Central memory CD8-positive, alpha-beta T cell (primary cell): Measurements from ENCODE around the gene PCMT1.
A peak's percentile ranks its signal among the peaks of the same experiment; 100 is the strongest.
"Not testable (repeated sequence)": the region's sequence is repeated elsewhere in the genome, so short reads cannot be mapped to it uniquely, and the experiment has no call there.

Source experiments
- ATAC-seq: fragments of 150-1000 bp; cut with Tn5 transposase; replicated peaks from 2 replicates; pipeline ENCODE4 v1.10.0; 2022; ENCODE audit warnings: mild to moderate bottlenecking, moderate FRiP score, moderate number of reproducible peaks; ENCODE audit not compliant: poor library complexity, severe bottlenecking; ENCODE audit errors: extremely low read depth
- DNase-seq, 2 donors: peaks; one replicate each; pipeline ENCODE4 v3.0.0; 2021; ENCODE audit warnings: low spot score in 2 of 2
- H3K27ac Mint-ChIP-seq: one replicate; pipeline ENCODE4 v1.8.0; 2022; ENCODE audit warnings: low read depth, mild to moderate bottlenecking, moderate library complexity, mixed read lengths
- H3K27me3 Mint-ChIP-seq: one replicate; pipeline ENCODE4 v1.8.0; 2022; ENCODE audit warnings: mixed read lengths
- H3K36me3 Mint-ChIP-seq: one replicate; pipeline ENCODE4 v1.8.0; 2022; ENCODE audit warnings: mild to moderate bottlenecking, moderate library complexity, mixed read lengths; ENCODE audit not compliant: insufficient read depth
- H3K4me1 Mint-ChIP-seq: one replicate; pipeline ENCODE4 v1.8.0; 2022; ENCODE audit warnings: mixed read lengths
- H3K4me3 Mint-ChIP-seq: one replicate; pipeline ENCODE4 v1.8.0; 2022; ENCODE audit warnings: mild to moderate bottlenecking, moderate library complexity, mixed read lengths
- H3K9me3 Mint-ChIP-seq: one replicate; pipeline ENCODE4 v1.8.0; 2022; ENCODE audit warnings: mixed read lengths

The PCMT1 gene

DNA sequence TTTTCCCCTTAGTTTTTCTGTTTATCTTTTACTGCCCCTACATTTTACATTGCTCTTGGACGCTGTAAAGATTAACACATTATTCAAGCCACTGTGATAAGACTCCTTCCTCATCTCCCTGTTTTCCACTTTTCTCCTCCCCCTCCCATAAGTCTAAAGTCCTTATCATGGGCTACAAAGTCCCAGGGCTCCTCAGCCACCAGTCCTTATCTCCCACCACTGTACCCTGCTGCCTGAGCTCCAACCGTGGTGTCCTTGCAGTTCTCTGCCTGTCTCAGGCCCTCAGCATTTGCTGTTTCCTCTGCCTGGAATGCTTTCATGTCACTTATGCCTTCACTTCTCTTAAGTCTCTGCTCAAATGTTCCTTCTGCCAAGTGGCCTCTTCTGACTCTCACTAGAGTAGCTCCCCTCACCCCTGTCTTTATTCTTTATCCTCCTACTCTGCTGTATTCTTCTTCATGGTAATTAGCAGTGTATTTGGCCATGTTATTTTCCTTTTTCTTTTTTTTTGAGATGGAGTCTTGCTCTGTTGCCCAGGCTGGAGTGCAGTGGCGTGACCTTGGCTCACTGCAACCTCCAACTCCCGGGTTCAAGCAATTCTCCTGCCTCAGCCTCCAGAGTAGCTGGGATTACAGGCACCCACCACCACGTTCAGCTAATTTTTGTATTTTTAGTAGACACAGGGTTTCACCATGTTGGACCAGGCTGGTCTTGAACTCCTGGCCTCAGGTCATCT lies 20.9 kb upstream of the PCMT1 start:
- Mint-ChIP-seq H3K27me3 (no peaks in the 10 kb centered on the region), H3K4me3 (no peak overlapping the region), H3K27ac (peak overlapping the region; percentile 7), H3K36me3 (peaks cover 52% of the 10 kb centered on the region), H3K4me1 (peaks cover 11% of the 10 kb centered on the region), H3K9me3 (no peaks in the 10 kb centered on the region)
- ATAC-seq (no peak), DNase-seq (no peak)

DNA sequence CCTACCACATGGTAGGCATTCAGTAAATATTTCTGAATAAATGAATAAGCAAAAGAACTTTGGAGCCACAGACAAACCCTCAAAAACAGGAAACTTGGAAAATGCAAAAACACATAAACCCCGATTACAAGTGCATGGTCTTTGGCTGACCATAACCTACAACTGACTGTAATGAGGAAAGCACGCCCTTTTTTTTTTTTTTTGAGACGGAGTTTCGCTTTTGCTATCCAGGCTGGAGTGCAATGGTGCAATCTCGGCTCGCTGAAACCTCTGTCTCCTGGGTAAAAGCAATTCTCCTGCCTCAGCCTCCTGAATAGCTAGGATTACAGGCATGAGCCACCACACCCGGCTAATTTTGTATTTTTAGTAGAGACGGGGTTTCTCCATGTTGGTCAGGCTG lies 19.7 kb upstream of the PCMT1 start:
- Mint-ChIP-seq H3K4me3 (no peak overlapping the region), H3K9me3 (no peaks in the 10 kb centered on the region), H3K27me3 (no peaks in the 10 kb centered on the region), H3K27ac (no peak overlapping the region), H3K4me1 (peaks cover 6% of the 10 kb centered on the region), H3K36me3 (peaks cover 58% of the 10 kb centered on the region)
- ATAC-seq (no peak), DNase-seq (no peak)

DNA sequence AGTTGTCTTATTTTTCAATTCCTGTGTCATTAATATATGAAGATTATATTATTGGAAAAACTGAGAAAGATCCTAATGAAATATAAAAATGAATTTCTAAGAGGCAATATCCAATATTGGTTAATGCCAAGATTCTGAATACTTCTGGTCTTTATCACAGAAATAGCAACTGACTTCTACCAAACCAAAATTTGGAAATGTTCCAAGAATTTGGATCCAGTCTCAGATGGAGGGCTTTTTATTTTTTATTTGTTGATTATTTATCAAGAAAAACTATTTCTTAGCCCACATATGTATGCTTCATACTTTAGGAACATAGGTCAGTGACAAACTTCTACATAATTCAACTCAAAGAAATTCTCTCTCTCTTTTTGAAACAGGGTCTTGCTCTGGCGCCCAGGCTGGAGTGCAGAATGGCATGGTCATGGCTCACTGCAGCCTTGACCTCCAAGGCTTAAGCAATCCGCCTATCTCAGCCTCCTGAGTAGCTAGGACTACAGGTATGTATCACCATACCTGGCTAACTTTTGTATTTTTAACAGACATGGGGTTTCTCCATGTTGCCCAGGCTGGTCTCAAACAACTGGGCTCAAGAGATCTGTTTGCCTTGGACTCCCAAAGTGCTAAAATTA lies 16.3 kb upstream of the PCMT1 start:
- H3K4me1 Mint-ChIP-seq: peaks cover 6% of the 10 kb centered on the region

DNA sequence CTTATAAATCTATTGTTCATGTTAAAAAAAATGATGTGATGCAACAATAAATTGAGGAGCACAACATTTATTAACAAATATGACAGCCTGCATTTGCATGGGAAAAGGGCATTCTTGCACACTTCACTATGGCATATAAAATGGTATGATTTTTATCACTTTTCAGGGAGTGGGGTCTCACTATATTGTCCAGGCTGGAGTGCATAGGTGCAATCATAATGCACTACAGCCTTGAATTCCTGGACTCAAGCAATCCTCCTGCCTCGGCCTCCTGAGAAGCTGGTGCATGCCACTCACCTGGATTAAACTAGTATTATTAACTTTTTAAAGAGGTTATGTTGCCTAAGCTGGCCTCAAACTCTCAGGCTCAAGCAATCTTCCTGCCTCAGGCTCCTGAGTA lies 14.6 kb upstream of the PCMT1 start:
- peaks cover 65% of the 10 kb centered on the region for H3K36me3 Mint-ChIP-seq
- ATAC-seq (no peak), DNase-seq (no peak)
- no peak overlapping the region for H3K27ac Mint-ChIP-seq
- no peaks in the 10 kb centered on the region for H3K9me3 Mint-ChIP-seq
- H3K27me3 Mint-ChIP-seq: no peaks in the 10 kb centered on the region
- no peak overlapping the region for H3K4me3 Mint-ChIP-seq
- no peaks in the 10 kb centered on the region for H3K4me1 Mint-ChIP-seq

More for the DNA sequence above, 16.3 kb upstream of the PCMT1 start:
- Mint-ChIP-seq H3K27ac (no peak overlapping the region), H3K27me3 (no peaks in the 10 kb centered on the region), H3K36me3 (peaks cover 53% of the 10 kb centered on the region), H3K9me3 (no peaks in the 10 kb centered on the region), H3K4me3 (no peak overlapping the region)
- ATAC-seq (no peak), DNase-seq (no peak)

DNA sequence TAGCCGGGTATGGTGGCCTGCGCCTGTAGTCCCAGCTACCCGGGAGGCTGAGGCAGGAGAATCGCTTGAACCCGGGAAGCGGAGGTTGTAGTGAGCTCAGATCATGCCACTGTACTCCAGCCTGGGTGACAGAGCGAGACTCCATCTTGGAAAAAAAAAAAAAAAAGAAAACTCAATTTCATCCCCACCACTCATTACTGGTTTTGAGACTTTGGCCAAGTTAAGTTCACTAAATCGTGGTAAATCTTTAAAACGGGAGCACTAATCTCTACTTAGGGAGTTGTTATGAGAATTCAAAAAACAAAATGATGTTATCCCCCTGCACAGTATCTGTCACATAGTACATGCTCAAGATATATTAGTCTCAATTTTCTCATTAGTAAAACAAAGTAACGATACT lies 4.3 kb upstream of the PCMT1 start:
- Mint-ChIP-seq H3K4me1 (peaks cover 20% of the 10 kb centered on the region), H3K36me3 (peaks cover 54% of the 10 kb centered on the region), H3K4me3 (peak overlapping the region; percentile 98)
- DNase-seq, H3K27me3 Mint-ChIP-seq, ATAC-seq, H3K9me3 Mint-ChIP-seq, H3K27ac Mint-ChIP-seq: not testable (repeated sequence)

DNA sequence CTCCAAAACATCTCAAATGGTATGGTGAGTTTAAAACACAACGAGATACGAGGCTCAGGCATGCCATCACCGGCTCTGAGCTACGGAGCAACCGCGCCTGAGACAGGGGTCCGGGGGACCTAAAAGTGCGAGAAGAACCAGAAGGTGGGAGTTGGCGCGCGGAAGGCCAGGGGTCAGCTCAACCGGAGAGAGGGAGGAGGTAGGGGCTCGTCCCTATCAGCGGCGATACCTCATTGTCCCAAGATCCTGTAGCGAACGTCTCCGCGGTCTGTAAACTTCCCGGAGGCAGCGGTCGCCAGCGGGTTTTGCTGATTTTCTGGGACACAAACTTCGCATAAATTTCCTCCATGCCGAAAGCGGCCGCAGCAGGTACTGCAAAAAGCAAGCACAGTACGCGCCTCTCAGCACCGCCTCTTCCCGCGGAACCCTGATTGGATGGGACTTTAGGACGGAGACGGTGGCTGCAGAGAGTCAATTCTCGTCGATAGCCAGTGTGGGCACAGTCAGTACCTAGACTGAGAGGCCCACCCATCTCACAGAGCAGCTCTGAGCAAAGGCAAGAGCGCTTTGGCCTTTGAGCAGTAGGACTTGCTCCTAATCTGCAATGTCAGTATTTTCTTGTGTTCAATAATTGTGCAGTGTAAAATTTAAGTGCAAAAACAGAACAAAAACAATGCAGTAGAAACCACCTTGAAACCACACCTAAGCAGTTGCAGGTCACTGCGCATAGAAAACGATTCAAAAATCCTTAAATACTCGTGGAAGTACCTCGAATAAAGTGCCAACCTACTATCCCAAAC lies 3.2 kb upstream of the PCMT1 start, which contains the start of gene NUP43:
NUP43 (minus strand) TSS at position 383 of the 800 bp plus-strand sequence; CDS start at position 349, 34 bp downstream.
- DNase-seq (peak; percentile 81 to 83), ATAC-seq (peak; percentile 70)
- Mint-ChIP-seq H3K27me3 (no peaks in the 10 kb centered on the region), H3K36me3 (peaks cover 43% of the 10 kb centered on the region), H3K4me3 (peak within 1 kb of the TSS; percentile 98), H3K27ac (peak within 1 kb of the TSS; percentile 96), H3K4me1 (peaks cover 26% of the 10 kb centered on the region), H3K9me3 (no peaks in the 10 kb centered on the region)

DNA sequence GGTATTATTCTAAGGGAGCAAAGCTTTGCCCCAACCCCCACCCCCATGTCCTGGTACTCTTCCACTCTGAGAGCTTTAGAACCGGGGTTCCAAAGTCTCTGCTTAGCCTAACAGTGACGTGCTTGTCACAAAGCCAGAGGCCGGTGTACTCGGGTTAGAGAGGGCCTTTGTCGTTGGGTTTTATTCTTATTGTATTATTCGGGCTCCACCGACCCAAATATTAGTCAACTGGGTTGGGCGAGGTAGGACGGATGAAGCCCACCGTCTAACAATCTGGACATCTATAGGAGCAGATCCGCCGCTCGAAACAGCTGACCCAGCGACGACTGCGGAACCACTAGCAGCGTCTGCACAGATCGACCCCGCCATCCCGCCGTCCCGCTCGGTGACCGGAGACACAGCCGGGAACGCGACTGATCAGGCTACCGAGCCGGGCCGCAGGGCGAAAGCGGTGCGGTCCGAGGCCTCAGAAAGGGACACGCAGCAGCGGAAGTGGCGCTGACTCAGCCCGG lies 403 bp upstream of the PCMT1 start:
- Mint-ChIP-seq H3K36me3 (peaks cover 25% of the 10 kb centered on the region), H3K4me3 (peak overlapping the region; percentile 83), H3K27ac (peak overlapping the region; percentile 69), H3K4me1 (peaks cover 26% of the 10 kb centered on the region)
- H3K9me3 Mint-ChIP-seq, ATAC-seq, DNase-seq, H3K27me3 Mint-ChIP-seq: not testable (repeated sequence)

DNA sequence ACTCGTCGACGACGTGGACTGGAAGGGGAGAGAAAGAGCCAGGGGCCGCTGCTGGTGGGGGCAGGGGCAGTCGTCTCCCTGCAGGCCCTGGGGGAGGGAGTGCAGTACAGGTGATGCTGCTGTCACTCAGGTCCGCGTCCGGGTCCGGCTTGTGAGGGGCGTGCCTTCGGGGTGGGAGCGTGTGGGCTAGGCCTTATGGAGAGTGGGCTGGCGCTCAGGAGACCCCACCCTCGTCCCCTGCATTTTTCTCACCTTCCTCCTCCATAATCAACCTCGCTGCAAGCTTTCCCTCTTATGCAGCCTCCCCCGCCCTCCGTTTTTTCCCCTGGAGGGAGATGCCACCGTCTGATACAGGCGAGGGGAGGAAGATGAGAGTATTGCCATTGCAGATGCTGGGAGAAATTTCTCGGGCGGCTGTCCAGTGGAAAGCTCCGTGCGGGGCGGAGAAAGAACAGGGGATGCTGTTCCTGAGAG lies 632 bp downstream of the PCMT1 start:
- Mint-ChIP-seq H3K9me3 (no peaks in the 10 kb centered on the region), H3K4me1 (peaks cover 26% of the 10 kb centered on the region), H3K36me3 (peaks cover 24% of the 10 kb centered on the region), H3K27ac (peak overlapping the region; percentile 69), H3K4me3 (peak overlapping the region; percentile 83), H3K27me3 (no peaks in the 10 kb centered on the region)
- no peak for DNase-seq
- ATAC-seq: peak; percentile 18

DNA sequence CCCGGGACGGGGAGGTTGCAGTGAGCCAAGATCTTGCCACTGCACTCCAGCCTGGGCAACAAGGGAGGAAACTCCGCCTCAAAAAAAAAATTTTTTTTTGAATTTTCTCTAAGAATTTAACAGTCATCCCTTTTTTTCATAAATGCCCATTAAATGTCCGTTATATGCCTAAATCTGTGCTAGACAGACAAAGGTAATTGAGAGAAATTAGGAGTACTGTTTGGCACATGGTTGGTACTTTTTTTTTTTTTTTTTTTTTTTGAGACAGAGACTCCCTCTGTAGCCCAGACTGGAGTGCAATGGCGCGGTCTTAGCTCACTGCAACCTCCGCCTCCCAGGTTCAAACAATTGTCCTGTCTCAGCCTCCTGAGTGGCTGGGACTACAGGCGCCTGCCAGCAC lies 1.7 kb downstream of the PCMT1 start:
- H3K9me3 Mint-ChIP-seq: no peaks in the 10 kb centered on the region
- peak overlapping the region; percentile 83 for H3K4me3 Mint-ChIP-seq
- no peak overlapping the region for H3K27ac Mint-ChIP-seq

DNA sequence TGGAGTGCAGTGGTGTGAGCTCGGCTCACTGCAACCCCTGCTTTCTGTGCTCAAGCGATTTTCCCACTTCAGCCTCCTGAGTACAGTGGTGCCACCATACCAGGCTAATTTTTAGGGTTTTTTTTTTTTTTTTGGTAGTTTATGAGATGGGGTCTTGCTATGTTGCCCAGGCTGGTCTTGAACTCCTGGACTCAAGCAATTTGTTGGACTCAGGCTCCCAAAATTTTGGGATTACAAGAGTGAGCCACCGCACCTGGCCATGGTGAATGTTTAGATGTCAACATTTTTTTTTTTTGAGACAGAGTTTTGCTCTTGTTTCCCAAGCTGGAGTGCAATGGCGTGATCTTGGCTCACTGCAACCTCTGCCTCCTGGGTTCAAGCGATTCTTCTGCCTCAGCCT lies 2.4 kb downstream of the PCMT1 start:
- H3K4me3 Mint-ChIP-seq, H3K9me3 Mint-ChIP-seq, H3K27ac Mint-ChIP-seq, ATAC-seq, DNase-seq, H3K27me3 Mint-ChIP-seq: not testable (repeated sequence)
- Mint-ChIP-seq H3K36me3 (peaks cover 13% of the 10 kb centered on the region), H3K4me1 (peaks cover 18% of the 10 kb centered on the region)

More for the DNA sequence above, 1.7 kb downstream of the PCMT1 start:
- peaks cover 16% of the 10 kb centered on the region for H3K36me3 Mint-ChIP-seq
- ATAC-seq: no peak
- no peaks in the 10 kb centered on the region for H3K27me3 Mint-ChIP-seq
- peaks cover 25% of the 10 kb centered on the region for H3K4me1 Mint-ChIP-seq
- no peak for DNase-seq

DNA sequence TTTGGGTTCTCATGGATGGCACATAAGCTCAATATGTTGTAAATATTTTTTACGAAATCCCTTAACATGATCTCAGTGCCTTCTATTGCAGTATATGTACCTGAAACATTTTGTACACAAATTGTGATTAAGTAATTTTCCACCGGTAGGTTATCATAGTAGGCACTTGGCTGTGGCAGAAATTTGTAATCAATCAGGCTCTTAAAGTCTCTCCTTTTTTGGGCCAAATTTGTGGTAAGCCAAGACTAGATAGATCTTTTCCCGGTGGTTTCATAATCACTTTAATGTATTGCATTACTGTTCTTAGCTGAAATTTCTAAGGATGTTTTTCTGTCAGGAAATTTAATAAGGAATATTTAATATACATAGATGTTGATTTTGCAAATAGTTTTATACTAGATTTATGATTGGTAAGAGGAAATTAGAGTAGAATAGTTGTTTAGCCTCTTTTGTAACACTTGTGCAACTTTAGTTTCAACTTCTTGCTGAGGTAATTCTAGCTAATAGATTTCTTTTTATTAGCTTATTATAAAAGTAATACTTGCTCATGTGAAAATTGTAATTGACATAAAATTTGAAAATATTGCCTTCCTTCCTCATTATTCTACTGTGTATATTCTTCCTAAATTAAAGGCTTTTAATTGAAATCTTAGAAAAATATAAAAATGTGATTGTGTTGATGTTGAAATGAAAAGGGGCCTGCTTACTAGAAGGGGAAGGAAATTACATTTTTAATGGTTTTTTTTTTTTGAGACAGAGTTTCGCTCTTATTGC lies 3.2 kb downstream of the PCMT1 start:
- DNase-seq: no peak
- Mint-ChIP-seq H3K27ac (peak overlapping the region; percentile 46), H3K4me1 (peaks cover 23% of the 10 kb centered on the region), H3K4me3 (no peak overlapping the region), H3K9me3 (no peaks in the 10 kb centered on the region), H3K27me3 (no peaks in the 10 kb centered on the region), H3K36me3 (peaks cover 12% of the 10 kb centered on the region)
- no peak for ATAC-seq

DNA sequence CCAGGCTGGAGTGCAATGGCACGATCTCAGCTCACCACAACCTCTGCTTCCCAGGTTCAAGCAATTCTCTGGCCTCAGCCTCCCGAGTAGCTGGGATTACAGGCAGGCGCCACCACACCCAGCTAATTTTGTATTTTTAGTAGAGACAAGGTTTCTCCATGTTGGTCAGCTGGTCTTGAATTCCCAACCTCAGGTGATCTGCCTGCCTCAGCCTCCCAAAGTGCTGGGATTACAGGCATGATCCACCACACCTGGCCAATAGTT lies 3.8 kb downstream of the PCMT1 start:
- DNase-seq, H3K4me3 Mint-ChIP-seq, H3K9me3 Mint-ChIP-seq, H3K27me3 Mint-ChIP-seq, ATAC-seq: not testable (repeated sequence)
- peaks cover 23% of the 10 kb centered on the region for H3K4me1 Mint-ChIP-seq
- peaks cover 13% of the 10 kb centered on the region for H3K36me3 Mint-ChIP-seq
- H3K27ac Mint-ChIP-seq: peak overlapping the region; percentile 46
